ENCODE measurements around the gene CNNM1.

The CNNM1 gene

GRCh38 chr10:99372546-99373271, 43.6 kb downstream of the CNNM1 start:
- DNase-seq (ENCODE audit: low read depth in 2 of 2) = no peak

- no peak for DNase-seq (ENCODE audit: low read depth in 2 of 2)
Measured at GRCh38 chr10:99374526-99374925, 45.4 kb downstream of the CNNM1 start.

GRCh38 chr10:99374972-99375371, 45.8 kb downstream of the CNNM1 start:
- DNase-seq (ENCODE audit: low read depth in 2 of 2) = no peak

GRCh38 chr10:99375426-99375825, 46.3 kb downstream of the CNNM1 start:
- no peak for DNase-seq (ENCODE audit: low read depth in 2 of 2)

- no peak for DNase-seq (ENCODE audit: low read depth in 2 of 2)
Measured at GRCh38 chr10:99382176-99382575, 53.0 kb downstream of the CNNM1 start.

- DNase-seq (ENCODE audit: low read depth in 2 of 2) = no peak
Measured at GRCh38 chr10:99387071-99387470, 57.9 kb downstream of the CNNM1 start.

GRCh38 chr10:99387541-99387940, 58.4 kb downstream of the CNNM1 start:
- DNase-seq (ENCODE audit: low read depth in 2 of 2) = no peak

GRCh38 chr10:99389729-99390480, 60.7 kb downstream of the CNNM1 start:
- no peak for DNase-seq (ENCODE audit: low read depth in 2 of 2)

- no peak for DNase-seq (ENCODE audit: low read depth in 2 of 2)
Measured at GRCh38 chr10:99391346-99391745, 62.2 kb downstream of the CNNM1 start.

- no peak for DNase-seq (ENCODE audit: low read depth in 2 of 2)
Measured at GRCh38 chr10:99393036-99393435, 63.9 kb downstream of the CNNM1 start.

GRCh38 chr10:99393683-99394082, 64.5 kb downstream of the CNNM1 start:
- no peak for DNase-seq (ENCODE audit: low read depth in 2 of 2)

GRCh38 chr10:99394256-99394655, 65.1 kb downstream of the CNNM1 start:
- DNase-seq (ENCODE audit: low read depth in 2 of 2) = no peak

GRCh38 chr10:99394761-99395386, 65.7 kb downstream of the CNNM1 start:
- no peak for DNase-seq (ENCODE audit: low read depth in 2 of 2)

GRCh38 chr10:99395750-99396445, 66.7 kb downstream of the CNNM1 start:
- DNase-seq (ENCODE audit: low read depth in 2 of 2) = no peak

GRCh38 chr10:99396471-99396870, 67.3 kb downstream of the CNNM1 start:
- no peak for DNase-seq (ENCODE audit: low read depth in 2 of 2)

GRCh38 chr10:99399664-99400063, 70.5 kb downstream of the CNNM1 start:
- no peak for DNase-seq (ENCODE audit: low read depth in 2 of 2)

GRCh38 chr10:99403674-99404073, 74.5 kb downstream of the CNNM1 start:
- no peak for DNase-seq (ENCODE audit: low read depth in 2 of 2)

GRCh38 chr10:99406149-99406548, 77.0 kb downstream of the CNNM1 start:
- DNase-seq (ENCODE audit: low read depth in 2 of 2) = no peak

- DNase-seq (ENCODE audit: low read depth in 2 of 2) = no peak
Measured at GRCh38 chr10:99410146-99410545, 81.0 kb downstream of the CNNM1 start.

- DNase-seq (ENCODE audit: low read depth in 2 of 2) = no peak
Measured at GRCh38 chr10:99410876-99411275, 81.7 kb downstream of the CNNM1 start.

- no peak for DNase-seq (ENCODE audit: low read depth in 2 of 2)
Measured at GRCh38 chr10:99411546-99411945, 82.4 kb downstream of the CNNM1 start.

GRCh38 chr10:99412099-99412498, 82.9 kb downstream of the CNNM1 start:
- no peak for DNase-seq (ENCODE audit: low read depth in 2 of 2)
